CD14-positive monocyte (primary cell): ENCODE results near the gene HYI. TPM values are rescaled to one million over a fixed set of nuclear protein-coding genes. Genes with fewer than 3 reads are reported as not detected.

ENCODE experiments used
- DNase-seq, 3 donors: peaks; one replicate each; pipeline ENCODE4 v3.0.0-alpha.2; 2011 to 2022
- H2AFZ ChIP-seq: 2 replicates; pipeline ENCODE4 v1.6.0; 2012; ENCODE audit warnings: mild to moderate bottlenecking, low read depth, low read length, inconsistent platforms; ENCODE audit not compliant: insufficient read depth, poor library complexity, severe bottlenecking
- H3K27ac ChIP-seq, 2 donors: 1 replicate in 1 of 2; 2 replicates in 1 of 2; pipeline ENCODE4 v1.5.1; 2012 to 2013; ENCODE audit warnings: low read length in 2 of 2, control low read depth in 1 of 2, inconsistent platforms in 1 of 2, low read depth in 1 of 2, mild to moderate bottlenecking in 1 of 2
- H3K27me3 ChIP-seq, 2 donors: one replicate each; pipeline versions ENCODE4 v1.6.0 to v1.6.1; 2011 to 2013; ENCODE audit warnings: low read length in 2 of 2; ENCODE audit not compliant: control insufficient read depth in 2 of 2, insufficient read depth in 2 of 2
- H3K36me3 ChIP-seq, 2 donors: replicated peaks in 1 of 2; 1 replicate in 1 of 2; 2 replicates in 1 of 2; pipeline versions ENCODE4 v1.5.1 to v1.6.1; 2012 to 2013; ENCODE audit warnings: low read length in 2 of 2, control low read depth in 1 of 2, inconsistent platforms in 1 of 2, mild to moderate bottlenecking in 1 of 2; ENCODE audit not compliant: insufficient read depth in 2 of 2, control insufficient read depth in 1 of 2
- H3K4me1 ChIP-seq, 2 donors: 1 replicate in 1 of 2; 2 replicates in 1 of 2; pipeline versions ENCODE4 v1.5.1 to v1.6.1; 2012 to 2013; ENCODE audit warnings: low read length in 2 of 2, control low read depth in 1 of 2, inconsistent platforms in 1 of 2, mild to moderate bottlenecking in 1 of 2, moderate library complexity in 1 of 2; ENCODE audit not compliant: insufficient read depth in 2 of 2, control insufficient read depth in 1 of 2
- H3K4me2 ChIP-seq: replicated peaks from 2 replicates; pipeline ENCODE3; 2012; ENCODE audit warnings: low read length, moderate library complexity, mild to moderate bottlenecking; ENCODE audit not compliant: poor library complexity, severe bottlenecking; ENCODE audit errors: extremely low read depth
- H3K4me3 ChIP-seq, 3 experiments: fragments of 200-600 bp in 1 of 3; sonication (generic) in 1 of 3; replicated peaks in 1 of 3; 1 replicate in 2 of 3; 2 replicates in 1 of 3; pipeline ENCODE4 v1.5.1; 2011 to 2013; ENCODE audit warnings: low read length in 3 of 3, mild to moderate bottlenecking in 3 of 3, control low read depth in 2 of 3, low read depth in 2 of 3, inconsistent platforms in 1 of 3, moderate library complexity in 1 of 3
- H3K79me2 ChIP-seq: 2 replicates; pipeline ENCODE4 v1.6.0; 2012; ENCODE audit warnings: mild to moderate bottlenecking, control low read depth, inconsistent platforms, low read length, moderate library complexity; ENCODE audit not compliant: insufficient read depth
- H3K9ac ChIP-seq: 2 replicates; pipeline ENCODE4 v1.6.0; 2017; ENCODE audit warnings: low read length, mild to moderate bottlenecking; ENCODE audit not compliant: insufficient read depth, poor library complexity, severe bottlenecking
- H3K9me3 ChIP-seq, 2 donors: replicated peaks in 1 of 2; 1 replicate in 1 of 2; 2 replicates in 1 of 2; pipeline versions ENCODE4 v1.5.1 to v1.6.1; 2012 to 2013; ENCODE audit warnings: low read length in 2 of 2, control low read depth in 1 of 2; ENCODE audit not compliant: control insufficient read depth in 1 of 2, insufficient read depth in 1 of 2
- H4K20me1 ChIP-seq: 2 replicates; pipeline ENCODE4 v1.6.0; 2012; ENCODE audit warnings: mild to moderate bottlenecking, low read length, control low read depth, moderate library complexity; ENCODE audit not compliant: insufficient read depth
- H3K27ac Mint-ChIP-seq, 7 donors: one replicate each; pipeline ENCODE4 v1.8.0; 2020; ENCODE audit warnings: mild to moderate bottlenecking in 7 of 7, mixed read lengths in 7 of 7, moderate library complexity in 6 of 7, inconsistent platforms in 2 of 7
- H3K27me3 Mint-ChIP-seq, 3 donors: one replicate each; pipeline ENCODE4 v1.8.0; 2021 to 2022; ENCODE audit warnings: low read depth in 3 of 3, mild to moderate bottlenecking in 3 of 3, mixed read lengths in 3 of 3, moderate library complexity in 3 of 3, inconsistent platforms in 1 of 3
- H3K36me3 Mint-ChIP-seq, 2 donors: one replicate each; pipeline ENCODE4 v1.8.0; 2020; ENCODE audit warnings: mixed read lengths in 2 of 2, inconsistent platforms in 1 of 2, mild to moderate bottlenecking in 1 of 2
- H3K4me1 Mint-ChIP-seq: one replicate; pipeline ENCODE4 v1.8.0; 2020; ENCODE audit warnings: mild to moderate bottlenecking, mixed read lengths
- H3K4me3 Mint-ChIP-seq, 2 donors: one replicate each; pipeline ENCODE4 v1.8.0; 2020; ENCODE audit warnings: mild to moderate bottlenecking in 2 of 2, mixed read lengths in 2 of 2, moderate library complexity in 1 of 2
- H3K9me3 Mint-ChIP-seq, 7 donors: one replicate each; pipeline ENCODE4 v1.8.0; 2020 to 2022; ENCODE audit warnings: mixed read lengths in 7 of 7, mild to moderate bottlenecking in 6 of 7, moderate library complexity in 6 of 7, inconsistent platforms in 2 of 7
- WGBS: methylation state at CpG from one replicate; pipeline ENCODE4 v1.1.5; 2013; ENCODE audit warnings: missing lambda C conversion rate; ENCODE audit not compliant: insufficient coverage; 5-methylcytosine and 5-hydroxymethylcytosine counted together
- intact Hi-C, 2 donors: fragments of 100-400 bp; cut with micrococcal nuclease; formaldehyde crosslinking; loops; one replicate each; pipeline versions ENCODE4 v1.15.0 to v1.15.1; 2023
- polyA plus RNA-seq, 3 donors: library from polyadenylated mRNA; depleted of rRNA in 1 of 3; unstranded in 2 of 3; stranded (reverse) in 1 of 3; fragments of 300-500 nt in 2 of 3; fragments of >200 nt in 1 of 3; fragmentation: Illumina TruSeq in 2 of 3; gene quantifications; 1 replicate in 2 of 3; 2 replicates in 1 of 3; pipeline ENCODE4 v1.2.3, GENCODE V29; 2012 to 2021
- TF ChIP-seq, protein P1 (sequence below): fragments of 200-600 bp; IDR thresholded peaks from one replicate; pipeline ENCODE4 v1.8.0; 2022; ENCODE audit warnings: antibody characterized with exemption, mild to moderate bottlenecking

Gene HYI
- polyA plus RNA-seq, 3 donors: 0.74 to 7.2 (median 1.6) TPM

DNA sequence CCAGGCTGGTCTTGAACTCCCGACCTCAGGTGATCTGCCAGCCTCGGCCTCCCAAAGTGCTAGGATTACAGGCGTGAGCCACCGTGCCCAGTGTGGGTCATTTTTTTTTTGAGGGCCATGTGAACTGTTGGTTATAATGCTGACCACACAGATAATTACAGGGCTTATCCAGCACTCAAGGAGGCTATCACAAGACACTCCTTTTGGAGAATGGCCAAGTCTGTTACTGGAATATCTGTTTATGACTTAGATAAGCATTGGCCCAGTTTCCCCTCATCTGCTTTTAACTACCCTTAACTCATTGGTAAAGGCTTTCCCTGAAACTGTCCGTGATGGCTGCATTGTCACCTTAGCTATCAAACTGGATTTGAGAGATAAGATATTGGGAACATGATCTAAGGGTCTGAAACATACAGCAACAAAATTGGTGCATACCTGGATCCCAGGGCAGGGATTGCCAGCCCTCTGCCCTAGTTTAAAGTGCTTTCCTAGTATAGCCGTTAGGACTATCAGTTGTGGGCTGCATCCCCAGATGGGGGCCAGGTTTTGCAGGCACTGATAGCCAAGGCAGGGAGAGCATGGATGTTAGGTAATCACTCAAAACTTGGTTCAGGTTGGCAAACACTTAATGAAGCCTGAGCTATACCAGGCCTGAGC lies 48.4 kb downstream of the HYI start:
- Mint-ChIP-seq H3K4me3 (no peak overlapping the region), H3K4me1 (no peaks in the 10 kb centered on the region), H3K27ac (no peak overlapping the region), H3K9me3 (no peaks in the 10 kb centered on the region), H3K27me3 (peaks cover 0 to 1% (median 0%) of the 10 kb centered on the region in 3 donors), H3K36me3 (peaks cover 67 to 81% of the 10 kb centered on the region in 2 donors)
- Histone ChIP-seq H2AFZ (no peak overlapping the region), H3K27me3 (no peaks in the 10 kb centered on the region), H3K4me3 (no peak overlapping the region), H4K20me1 (no peaks in the 10 kb centered on the region), H3K4me1 (no peaks in the 10 kb centered on the region), H3K9me3 (no peaks in the 10 kb centered on the region), H3K9ac (no peak overlapping the region), H3K79me2 (peaks cover 4% of the 10 kb centered on the region), H3K4me2 (no peak overlapping the region), H3K27ac (no peak overlapping the region), H3K36me3 (peaks cover 65 to 86% of the 10 kb centered on the region in 2 donors)
- intact Hi-C loops: no loop called here
- TF ChIP-seq, protein P1, sequence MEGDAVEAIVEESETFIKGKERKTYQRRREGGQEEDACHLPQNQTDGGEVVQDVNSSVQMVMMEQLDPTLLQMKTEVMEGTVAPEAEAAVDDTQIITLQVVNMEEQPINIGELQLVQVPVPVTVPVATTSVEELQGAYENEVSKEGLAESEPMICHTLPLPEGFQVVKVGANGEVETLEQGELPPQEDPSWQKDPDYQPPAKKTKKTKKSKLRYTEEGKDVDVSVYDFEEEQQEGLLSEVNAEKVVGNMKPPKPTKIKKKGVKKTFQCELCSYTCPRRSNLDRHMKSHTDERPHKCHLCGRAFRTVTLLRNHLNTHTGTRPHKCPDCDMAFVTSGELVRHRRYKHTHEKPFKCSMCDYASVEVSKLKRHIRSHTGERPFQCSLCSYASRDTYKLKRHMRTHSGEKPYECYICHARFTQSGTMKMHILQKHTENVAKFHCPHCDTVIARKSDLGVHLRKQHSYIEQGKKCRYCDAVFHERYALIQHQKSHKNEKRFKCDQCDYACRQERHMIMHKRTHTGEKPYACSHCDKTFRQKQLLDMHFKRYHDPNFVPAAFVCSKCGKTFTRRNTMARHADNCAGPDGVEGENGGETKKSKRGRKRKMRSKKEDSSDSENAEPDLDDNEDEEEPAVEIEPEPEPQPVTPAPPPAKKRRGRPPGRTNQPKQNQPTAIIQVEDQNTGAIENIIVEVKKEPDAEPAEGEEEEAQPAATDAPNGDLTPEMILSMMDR: no peak
- WGBS: 95% methylated on average over 4 of the region's 6 CpGs
- DNase-seq: no peak

DNA sequence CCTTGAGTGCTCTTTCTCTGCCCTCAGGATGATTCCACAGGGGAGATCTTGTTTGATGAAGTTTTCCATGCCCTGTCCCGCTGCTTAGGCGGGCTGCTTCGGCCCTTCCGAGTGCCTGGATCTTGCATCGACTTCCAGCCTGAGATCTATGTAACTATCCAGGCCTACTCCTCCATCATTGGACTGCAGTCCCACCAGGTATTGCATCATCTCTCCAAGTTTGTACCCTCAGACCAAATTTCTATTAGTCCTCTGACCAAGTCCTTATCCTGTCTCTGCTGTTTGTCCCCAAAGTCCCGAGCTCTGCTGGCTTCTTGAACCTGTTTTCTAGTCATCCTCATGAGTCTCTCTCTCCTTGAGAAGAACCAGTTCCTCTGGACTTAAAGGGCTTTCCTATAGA lies 49.4 kb downstream of the HYI start:
- Histone ChIP-seq H3K9me3 (no peaks in the 10 kb centered on the region), H3K9ac (no peak overlapping the region), H3K4me2 (no peak overlapping the region), H3K27me3 (no peaks in the 10 kb centered on the region), H2AFZ (no peak overlapping the region), H3K27ac (no peak overlapping the region), H3K4me3 (no peak overlapping the region), H4K20me1 (no peaks in the 10 kb centered on the region), H3K79me2 (peaks cover 7% of the 10 kb centered on the region), H3K4me1 (no peaks in the 10 kb centered on the region), H3K36me3 (peaks cover 60 to 76% of the 10 kb centered on the region in 2 donors)
- Mint-ChIP-seq H3K27ac (peak overlapping the region in 1 of 7 donors; percentile 42), H3K27me3 (peaks cover 0 to 1% (median 0%) of the 10 kb centered on the region in 3 donors), H3K4me1 (no peaks in the 10 kb centered on the region), H3K36me3 (peaks cover 58 to 76% of the 10 kb centered on the region in 2 donors), H3K9me3 (peaks cover 0 to 2% (median 0%) of the 10 kb centered on the region in 7 donors), H3K4me3 (no peak overlapping the region)
- intact Hi-C loops: no loop called here
- TF ChIP-seq, protein P1: no peak
- no peak for DNase-seq
- 89% methylated on average over 3 of the region's 6 CpGs for WGBS
